ENCODE measurements around the gene HELZ.

DNA sequence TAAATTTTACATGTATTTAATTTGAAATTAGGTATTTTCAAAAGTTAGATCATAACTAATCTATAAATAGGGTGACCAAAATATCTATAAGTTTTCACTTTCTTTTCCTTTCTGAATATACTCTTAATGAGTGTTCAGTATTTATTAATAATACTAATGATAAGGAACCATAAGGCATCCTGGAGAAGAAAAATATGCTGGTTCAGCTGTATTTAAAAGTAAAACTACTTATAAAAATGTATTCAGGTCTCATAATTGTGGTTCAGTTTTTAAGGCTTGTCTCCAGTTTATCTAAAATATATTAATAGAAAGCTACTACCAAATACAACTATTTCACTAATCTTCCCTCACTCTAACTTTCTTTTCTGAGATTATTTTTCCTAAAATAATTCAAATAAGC lies 67.3 kb downstream of the HELZ start:
- TF ChIP-seq, protein P1, sequence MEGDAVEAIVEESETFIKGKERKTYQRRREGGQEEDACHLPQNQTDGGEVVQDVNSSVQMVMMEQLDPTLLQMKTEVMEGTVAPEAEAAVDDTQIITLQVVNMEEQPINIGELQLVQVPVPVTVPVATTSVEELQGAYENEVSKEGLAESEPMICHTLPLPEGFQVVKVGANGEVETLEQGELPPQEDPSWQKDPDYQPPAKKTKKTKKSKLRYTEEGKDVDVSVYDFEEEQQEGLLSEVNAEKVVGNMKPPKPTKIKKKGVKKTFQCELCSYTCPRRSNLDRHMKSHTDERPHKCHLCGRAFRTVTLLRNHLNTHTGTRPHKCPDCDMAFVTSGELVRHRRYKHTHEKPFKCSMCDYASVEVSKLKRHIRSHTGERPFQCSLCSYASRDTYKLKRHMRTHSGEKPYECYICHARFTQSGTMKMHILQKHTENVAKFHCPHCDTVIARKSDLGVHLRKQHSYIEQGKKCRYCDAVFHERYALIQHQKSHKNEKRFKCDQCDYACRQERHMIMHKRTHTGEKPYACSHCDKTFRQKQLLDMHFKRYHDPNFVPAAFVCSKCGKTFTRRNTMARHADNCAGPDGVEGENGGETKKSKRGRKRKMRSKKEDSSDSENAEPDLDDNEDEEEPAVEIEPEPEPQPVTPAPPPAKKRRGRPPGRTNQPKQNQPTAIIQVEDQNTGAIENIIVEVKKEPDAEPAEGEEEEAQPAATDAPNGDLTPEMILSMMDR (IDR thresholded peaks at IDR 0.05; ENCODE audit: control extremely low read depth in 1 of 3, insufficient read depth in 1 of 3, low read depth in 1 of 3, low read length in 3 of 3) = no peak
- no peak for TF ChIP-seq ZNF274 (IDR thresholded peaks at IDR 0.05; ENCODE audit: borderline replicate concordance, extremely low read depth, low read length)
